HG02588 (cell line): ENCODE results near the gene PPP3CB.

Source experiments
- ATAC-seq: cut with Tn5 transposase; IDR thresholded peaks from one replicate; pipeline ENCODE4 v1.9.1; 2021; ENCODE audit warnings: mild to moderate bottlenecking, moderate library complexity; ENCODE audit not compliant: unreplicated experiment

The PPP3CB gene

GRCh38 chr10:73495884-73496674 is at the start of gene PPP3CB:
Gene PPP3CB, minus strand, starts transcription at chr10:73496024. Its CDS starts 135 bp downstream, at chr10:73495889.
- ATAC-seq = peak; percentile 67

- no peak for ATAC-seq
These were observed 49.5 kb upstream of the PPP3CB start for GRCh38 chr10:73545357-73545756.

- no peak for ATAC-seq
These were observed 41.9 kb upstream of the PPP3CB start for GRCh38 chr10:73537709-73538108.

GRCh38 chr10:73537288-73537687 is 41.5 kb upstream of the PPP3CB start:
- ATAC-seq = no peak

GRCh38 chr10:73534857-73535256 is 39.0 kb upstream of the PPP3CB start:
- ATAC-seq = no peak

- ATAC-seq = no peak
These were observed 33.4 kb upstream of the PPP3CB start for GRCh38 chr10:73529089-73529832.

- ATAC-seq = no peak
These were observed 26.4 kb upstream of the PPP3CB start for GRCh38 chr10:73522263-73522662.

GRCh38 chr10:73519336-73519735 is 23.5 kb upstream of the PPP3CB start:
- no peak for ATAC-seq

GRCh38 chr10:73517166-73517888 is 21.5 kb upstream of the PPP3CB start:
- no peak for ATAC-seq

- ATAC-seq = no peak
These were observed 16.5 kb upstream of the PPP3CB start for GRCh38 chr10:73512207-73512743.

GRCh38 chr10:73509695-73510094 is 13.9 kb upstream of the PPP3CB start:
- ATAC-seq = no peak

GRCh38 chr10:73506491-73506890 is 10.7 kb upstream of the PPP3CB start:
- ATAC-seq = no peak

- no peak for ATAC-seq
These were observed 10.2 kb upstream of the PPP3CB start for GRCh38 chr10:73506074-73506473.

GRCh38 chr10:73503037-73503436 is 7.2 kb upstream of the PPP3CB start:
- no peak for ATAC-seq

- ATAC-seq = no peak
These were observed 5.8 kb upstream of the PPP3CB start for GRCh38 chr10:73501651-73502050.

- ATAC-seq = no peak
These were observed 1.8 kb upstream of the PPP3CB start for GRCh38 chr10:73497623-73498022.

- peak; percentile 90 for ATAC-seq
These were observed 469 bp downstream of the PPP3CB start for GRCh38 chr10:73495226-73495883.

- no peak for ATAC-seq
These were observed 973 bp downstream of the PPP3CB start for GRCh38 chr10:73494877-73495225.

- ATAC-seq = no peak
These were observed 1.6 kb downstream of the PPP3CB start for GRCh38 chr10:73494213-73494612.

GRCh38 chr10:73493781-73494180 is 2.0 kb downstream of the PPP3CB start:
- ATAC-seq = no peak

- no peak for ATAC-seq
These were observed 9.2 kb downstream of the PPP3CB start for GRCh38 chr10:73486601-73487000.
